HS-5 (cell line): Measurements from ENCODE around the gene ITLN1.
"Not testable (repeated sequence)": the region's sequence is repeated elsewhere in the genome, so short reads cannot be mapped to it uniquely, and the experiment has no call there.

Experiments used
- DNase-seq: peaks from one replicate; pipeline ENCODE4 v3.0.0-alpha.2; 2012; ENCODE audit warnings: low read depth

Gene ITLN1

DNA sequence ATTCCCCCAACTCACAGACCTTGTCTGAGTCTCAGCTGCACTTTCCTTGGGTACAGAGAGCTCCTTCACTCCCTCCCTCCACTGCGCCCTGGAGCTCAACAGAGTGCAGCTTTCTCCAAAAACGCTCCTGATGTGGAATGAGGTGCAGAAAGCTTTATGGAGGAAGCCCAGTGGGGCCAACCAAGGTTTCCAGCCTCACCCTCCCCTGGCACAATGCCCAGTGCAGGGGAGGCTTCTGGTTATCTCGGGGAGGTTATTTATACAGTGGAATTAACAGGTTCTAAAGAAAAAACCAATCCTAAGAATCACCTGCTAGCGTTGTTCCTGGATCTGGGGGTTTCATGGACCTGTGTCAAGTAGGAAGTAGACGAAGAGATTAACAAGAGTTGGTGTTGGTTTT is at the start of gene ITLN1:
Gene ITLN1 (minus strand): TSS at position 139 of the 400 bp plus-strand sequence. CDS start 303 bp downstream, outside the sequence.
- no peak for DNase-seq

DNA sequence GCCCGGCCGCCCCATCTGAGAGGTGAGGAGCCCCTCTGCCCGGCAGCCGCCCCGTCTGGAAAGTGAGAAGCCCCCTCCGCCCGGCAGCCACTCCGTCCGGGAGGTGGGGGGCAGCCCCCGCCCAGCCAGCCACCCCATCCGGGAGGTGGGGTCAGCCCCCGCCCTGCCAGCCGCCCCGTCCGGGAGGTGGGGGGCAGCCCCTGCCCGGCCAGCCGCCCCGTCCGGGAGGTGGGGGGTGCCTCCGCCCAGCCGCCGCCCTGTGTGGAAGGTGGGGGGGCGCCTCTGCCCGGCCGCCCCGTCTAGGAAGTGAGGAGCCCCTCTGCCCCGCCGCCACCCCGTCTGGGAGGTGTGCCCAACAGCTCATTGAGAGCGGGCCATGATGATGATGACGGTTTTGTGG is 48.3 kb upstream of the ITLN1 start:
- DNase-seq: not testable (repeated sequence)

- no peak for DNase-seq
Measured at GRCh38 chr1:160925652-160926244, 40.8 kb upstream of the ITLN1 start.

DNA sequence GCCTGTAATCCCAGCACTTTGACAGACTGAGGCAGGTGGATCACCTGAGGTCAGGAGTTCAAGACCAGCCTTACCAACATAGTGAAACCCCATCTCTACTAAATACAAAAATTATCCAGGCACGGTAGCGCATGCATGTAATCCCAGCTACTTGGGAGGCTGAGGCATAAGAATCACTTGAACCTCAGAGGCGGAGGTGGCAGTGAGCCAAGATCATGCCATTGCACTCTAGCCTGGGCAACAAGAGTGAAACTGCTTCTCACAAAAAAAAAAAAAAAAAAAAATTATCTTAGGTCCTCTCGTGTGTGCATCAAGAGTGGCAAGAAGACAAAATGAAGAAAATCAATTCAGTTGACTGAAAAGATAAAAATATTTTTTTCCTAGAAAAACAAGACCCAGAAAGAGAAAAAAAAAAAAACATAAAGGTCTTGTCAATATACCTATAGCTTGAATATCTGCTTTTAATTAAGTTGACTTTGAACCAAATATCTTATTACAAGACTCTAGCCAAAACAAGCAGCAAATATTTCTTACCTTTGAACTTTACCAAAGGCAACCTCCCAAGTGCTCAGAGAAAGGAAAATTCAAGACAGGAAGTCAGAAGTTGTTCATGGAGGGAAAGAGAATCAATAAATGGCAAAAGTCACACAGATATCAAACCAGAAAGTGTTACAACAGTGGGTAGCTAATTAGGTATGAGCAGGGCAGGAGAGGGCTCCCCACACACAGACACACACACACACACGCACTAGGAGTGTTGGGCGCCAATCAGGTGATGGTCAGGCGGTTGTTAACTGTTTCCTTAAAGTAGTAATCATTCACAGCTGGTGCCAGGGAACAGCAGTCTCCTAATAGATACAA is 40.0 kb upstream of the ITLN1 start:
- no peak for DNase-seq

DNA sequence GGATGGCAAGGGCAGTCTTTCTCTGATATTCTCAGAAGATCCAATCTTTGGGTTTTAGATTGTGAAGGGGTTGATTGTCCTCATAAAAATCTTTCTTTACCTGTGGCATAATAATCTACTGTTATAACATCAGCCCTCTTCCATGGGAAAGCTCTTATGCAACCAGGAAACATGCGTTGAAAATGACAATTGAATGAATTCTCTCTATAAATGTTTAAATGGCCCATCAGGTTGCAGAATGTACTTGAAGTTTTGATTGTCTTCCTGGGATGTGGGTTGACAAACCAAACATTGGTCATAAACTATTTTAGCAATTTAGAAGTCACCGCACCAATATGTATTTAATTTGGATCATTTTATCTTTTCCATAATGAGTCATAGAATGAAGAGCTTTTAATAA is 31.7 kb upstream of the ITLN1 start:
- peak; percentile 10 for DNase-seq

DNA sequence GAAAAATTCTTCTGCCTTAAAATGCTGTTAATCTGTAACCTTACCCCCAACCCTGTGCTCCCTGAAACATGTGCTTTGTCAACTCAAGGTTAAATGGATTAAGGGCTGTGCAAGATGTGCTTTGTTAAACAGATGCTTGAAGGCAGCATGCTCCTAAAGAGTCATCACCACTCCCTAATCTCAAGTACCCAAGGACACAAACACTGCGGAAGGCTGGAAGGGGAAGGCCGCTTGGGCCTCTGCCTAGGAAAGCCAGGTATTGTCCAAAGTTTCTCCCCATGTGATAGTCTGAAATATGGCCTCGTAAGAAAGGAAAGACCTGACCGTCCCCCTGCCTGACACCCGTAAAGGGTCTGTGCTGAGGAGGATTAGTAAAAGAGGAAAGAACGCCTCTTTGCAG is 28.2 kb upstream of the ITLN1 start:
- DNase-seq: not testable (repeated sequence)

GRCh38 chr1:160911925-160912324 is 26.9 kb upstream of the ITLN1 start:
- no peak for DNase-seq

DNA sequence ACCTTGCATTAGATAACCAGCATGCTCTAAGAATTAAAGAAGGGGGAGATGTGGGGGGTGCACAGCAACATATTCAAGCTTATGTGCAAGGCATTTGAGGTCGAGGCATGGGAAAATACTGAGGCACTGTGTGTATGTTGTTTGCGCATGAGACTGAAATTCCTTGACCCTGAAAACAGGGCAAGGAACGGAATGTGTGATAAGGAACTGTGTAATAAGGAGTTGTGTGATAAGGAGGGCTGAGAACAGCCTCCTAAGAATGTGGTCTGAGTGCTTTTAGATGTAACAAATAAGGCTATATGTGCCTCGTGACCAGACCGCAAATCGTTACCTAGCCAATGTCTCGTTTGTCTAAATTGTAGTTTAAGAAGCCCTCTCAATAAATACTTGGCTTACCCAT is 26.5 kb upstream of the ITLN1 start:
- DNase-seq: no peak

GRCh38 chr1:160910170-160910750 is 25.3 kb upstream of the ITLN1 start:
- DNase-seq: no peak

- DNase-seq: no peak
Measured at GRCh38 chr1:160907976-160908375, 23.0 kb upstream of the ITLN1 start.

DNA sequence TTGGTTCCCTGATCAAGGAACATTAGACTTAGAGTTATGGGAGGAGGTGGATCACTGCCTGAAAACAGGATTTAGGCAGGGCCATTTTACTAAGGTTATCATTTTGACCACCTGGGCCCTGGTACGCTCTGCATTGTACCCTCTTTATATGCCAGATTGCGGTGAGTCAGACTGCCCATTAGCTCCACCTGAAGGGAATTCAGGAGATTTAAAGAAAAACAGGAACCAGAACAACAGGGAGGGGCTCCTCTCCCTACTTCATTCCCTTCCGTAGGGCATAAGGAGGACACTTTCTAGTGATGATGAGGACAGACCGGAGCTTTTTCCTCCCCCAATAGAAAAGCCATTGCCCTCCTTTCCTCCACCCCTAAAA is 20.6 kb upstream of the ITLN1 start:
- no peak for DNase-seq

GRCh38 chr1:160904783-160905616 is 20.0 kb upstream of the ITLN1 start:
- DNase-seq: no peak

GRCh38 chr1:160902251-160902650 is 17.3 kb upstream of the ITLN1 start:
- DNase-seq: not testable (repeated sequence)

DNA sequence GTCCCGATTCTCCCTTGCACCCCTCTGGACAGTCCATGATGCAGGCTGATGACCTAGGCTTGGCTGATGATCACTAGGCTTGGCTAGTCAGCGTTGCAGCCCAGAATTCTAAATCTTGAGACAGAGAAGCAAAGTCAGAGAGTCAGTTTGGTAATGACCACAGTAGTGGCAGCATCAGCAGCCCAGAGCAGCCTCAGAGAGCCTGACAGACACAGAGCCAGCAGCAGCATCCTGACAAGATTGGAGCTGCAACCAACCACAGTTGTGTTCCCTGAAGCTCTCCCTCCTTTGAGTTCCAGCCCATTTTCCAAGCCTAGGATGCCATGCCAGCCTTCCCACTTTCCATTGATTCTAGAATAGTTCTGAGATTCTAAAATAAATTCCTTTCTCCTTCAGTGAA is 16.8 kb upstream of the ITLN1 start:
- no peak for DNase-seq

DNA sequence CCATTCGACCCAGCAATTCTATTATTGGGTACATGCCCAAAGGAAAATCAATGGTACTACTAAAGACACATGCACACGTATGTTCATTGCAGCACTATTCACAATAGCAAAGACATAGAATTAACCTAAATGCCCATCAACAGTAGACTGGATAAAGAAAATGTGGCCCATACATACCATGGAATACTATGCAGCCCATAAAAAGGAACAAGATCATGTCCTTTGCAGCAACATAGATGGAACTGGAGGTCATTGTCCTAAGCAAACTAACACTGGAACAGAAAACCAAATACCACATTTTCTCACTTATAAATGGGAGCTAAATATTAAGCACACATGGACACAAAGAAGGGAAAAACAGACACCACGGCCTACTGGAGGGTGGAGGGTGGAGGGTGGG is 15.7 kb upstream of the ITLN1 start:
- not testable (repeated sequence) for DNase-seq

DNA sequence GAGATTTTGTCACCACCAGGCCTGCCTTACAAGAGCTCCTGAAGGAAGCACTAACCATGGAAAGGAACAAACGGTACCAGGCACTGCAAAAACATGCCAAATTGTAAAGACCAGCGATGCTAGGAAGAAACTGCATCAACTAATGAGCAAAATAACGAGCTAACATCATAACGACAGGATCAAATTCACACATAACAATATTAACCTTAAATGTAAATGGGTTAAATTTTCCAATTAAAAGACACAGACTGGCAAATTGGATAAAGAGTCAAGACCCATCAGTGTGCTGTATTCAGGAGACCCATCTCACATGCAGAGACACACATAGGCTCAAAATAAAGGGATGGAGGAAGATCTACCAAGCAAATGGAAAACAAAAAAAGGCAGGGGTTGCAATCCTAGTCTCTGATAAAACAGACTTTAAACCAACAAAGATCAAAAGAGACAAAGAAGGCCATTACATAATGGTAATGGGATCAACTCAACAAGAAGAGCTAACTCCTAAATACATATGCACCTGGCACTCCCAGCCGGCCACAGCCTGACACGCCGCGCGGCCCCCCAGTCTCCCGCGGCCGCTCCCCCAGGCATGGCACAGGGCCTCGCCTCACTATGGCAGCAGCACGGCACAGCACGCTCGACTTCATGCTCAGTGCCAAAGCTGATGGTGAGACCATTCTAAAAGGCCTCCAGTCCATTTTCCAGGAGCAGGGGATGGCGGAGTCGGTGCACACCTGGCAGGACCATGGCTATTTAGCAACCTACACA is 9.6 kb upstream of the ITLN1 start:
- not testable (repeated sequence) for DNase-seq

GRCh38 chr1:160891474-160891873 is 6.5 kb upstream of the ITLN1 start:
- DNase-seq: no peak

DNA sequence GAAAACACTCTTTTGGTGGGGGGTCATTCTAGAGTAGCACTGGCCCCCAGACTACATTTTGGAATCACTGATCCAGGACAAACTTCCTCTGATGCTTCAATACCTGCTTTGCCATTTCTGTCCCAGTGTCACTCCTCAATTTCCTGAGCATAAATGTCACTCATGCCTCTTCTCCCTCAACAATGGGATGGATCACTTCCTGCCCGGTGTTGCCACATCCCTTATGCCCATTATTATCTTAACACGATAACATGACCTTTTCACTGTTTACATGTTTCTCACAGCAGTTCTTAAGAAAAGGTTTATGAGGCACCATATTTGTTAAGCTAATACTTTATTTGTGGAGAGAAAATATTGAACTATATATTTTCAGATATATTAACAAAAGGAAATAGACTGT is 3.9 kb upstream of the ITLN1 start:
- DNase-seq: no peak

DNA sequence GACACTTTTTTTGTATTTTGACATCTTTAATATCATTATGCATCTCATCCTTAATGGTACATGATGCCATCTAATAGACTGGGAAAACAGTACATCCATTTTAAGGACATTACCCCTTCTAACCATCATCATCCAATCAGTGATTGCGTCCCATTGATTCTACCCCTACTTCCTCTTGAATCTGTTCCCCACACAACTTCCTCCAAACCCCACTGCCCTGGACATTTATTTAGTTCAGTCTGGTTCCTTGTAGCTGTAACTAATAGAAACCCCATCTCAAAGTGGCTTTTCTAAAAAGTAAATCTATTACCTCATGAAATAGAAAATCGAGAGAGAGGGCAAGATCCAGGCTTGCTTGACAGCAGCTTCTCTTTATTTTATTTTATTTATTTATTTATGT is 2.1 kb upstream of the ITLN1 start:
- DNase-seq: no peak

- no peak for DNase-seq
Measured at GRCh38 chr1:160884579-160884978, 401 bp downstream of the ITLN1 start.
